WTC11 (cell line): Measurements from ENCODE around the gene BBS1. TPM values are rescaled to one million over a fixed set of nuclear protein-coding genes. Genes with fewer than 3 reads are reported as not detected.

ENCODE experiments used
- ATAC-seq: fragments of 200-7000 bp; cut with Tn5 transposase; 2 replicates; pipeline ENCODE4 v1.10.0; 2021; ENCODE audit warnings: mild to moderate bottlenecking, moderate library complexity
- CTCF ChIA-PET: fragments of 300-600 bp; sonication (Branson Sonifier 250); formaldehyde crosslinking; loops from one replicate; lab custom pipeline; 2021; ENCODE audit warnings: antibody characterized with exemption; lab: Charles Lee
- POLR2A ChIA-PET: fragments of 350-600 bp; sonication (Branson Sonifier 250); formaldehyde crosslinking; loops from one replicate; lab custom pipeline; 2021; ENCODE audit warnings: antibody characterized with exemption; lab: Charles Lee
- DNase-seq: peaks from one replicate; pipeline ENCODE4 v3.0.0; 2021; ENCODE audit warnings: low spot score
- H3K27ac Mint-ChIP-seq: 2 replicates; pipeline ENCODE4 v1.8.0; 2021; ENCODE audit warnings: mixed read lengths
- H3K27me3 Mint-ChIP-seq: 2 replicates; pipeline ENCODE4 v1.8.0; 2021; ENCODE audit warnings: low read depth, mild to moderate bottlenecking, moderate library complexity, mixed read lengths
- H3K36me3 Mint-ChIP-seq: 2 replicates; pipeline ENCODE4 v1.8.0; 2021; ENCODE audit warnings: mixed read lengths
- H3K4me1 Mint-ChIP-seq: 2 replicates; pipeline ENCODE4 v1.8.0; 2022; ENCODE audit warnings: mixed read lengths
- H3K4me3 Mint-ChIP-seq: 2 replicates; pipeline ENCODE4 v1.8.0; 2021; ENCODE audit warnings: mild to moderate bottlenecking, moderate library complexity, mixed read lengths
- H3K9me3 Mint-ChIP-seq: 2 replicates; pipeline ENCODE4 v1.8.0; 2021; ENCODE audit warnings: mixed read lengths
- ATF1 ChIP-seq: sonication (generic); formaldehyde crosslinking; IDR thresholded peaks from 2 replicates; pipeline ENCODE4 v1.8.1; 2023; ENCODE audit warnings: mild to moderate bottlenecking, moderate library complexity, missing genetic modification reagents
- ATF2 ChIP-seq: sonication (generic); formaldehyde crosslinking; IDR thresholded peaks from 2 replicates; pipeline ENCODE4 v1.8.1; 2022; ENCODE audit warnings: low read depth, missing genetic modification reagents, borderline replicate concordance
- CBFB ChIP-seq: sonication (generic); formaldehyde crosslinking; IDR thresholded peaks from 2 replicates; pipeline ENCODE4 v1.8.1; 2022; ENCODE audit warnings: mild to moderate bottlenecking, low read depth, missing genetic modification reagents
- CDX4 ChIP-seq: fragments of 250-450 bp; sonication (Bioruptor Pico); IDR thresholded peaks from 2 replicates; pipeline ENCODE4 v1.9.0; 2021; ENCODE audit warnings: moderate library complexity, mild to moderate bottlenecking, inconsistent platforms, borderline replicate concordance
- E2F4 ChIP-seq: sonication (generic); formaldehyde crosslinking; IDR thresholded peaks from 2 replicates; pipeline ENCODE4 v1.8.1; 2022; ENCODE audit warnings: low read depth, mild to moderate bottlenecking, moderate library complexity, missing genetic modification reagents, borderline replicate concordance
- FOXP4 ChIP-seq: sonication (generic); formaldehyde crosslinking; IDR thresholded peaks from 2 replicates; pipeline ENCODE4 v1.8.0; 2022; ENCODE audit warnings: mild to moderate bottlenecking, missing genetic modification reagents
- MAX ChIP-seq: sonication (generic); formaldehyde crosslinking; IDR thresholded peaks from 2 replicates; pipeline ENCODE4 v1.8.0; 2022; ENCODE audit warnings: mild to moderate bottlenecking, missing genetic modification reagents
- USF1 ChIP-seq: sonication (generic); formaldehyde crosslinking; IDR thresholded peaks from 2 replicates; pipeline ENCODE4 v1.8.0; 2022; ENCODE audit warnings: mild to moderate bottlenecking, missing genetic modification reagents
- USF2 ChIP-seq: sonication (generic); formaldehyde crosslinking; IDR thresholded peaks from 2 replicates; pipeline ENCODE4 v1.8.1; 2023; ENCODE audit warnings: mild to moderate bottlenecking, missing genetic modification reagents, moderate library complexity
- ZNF121 ChIP-seq: sonication (generic); formaldehyde crosslinking; IDR thresholded peaks from 2 replicates; pipeline ENCODE4 v1.8.0; 2023; ENCODE audit warnings: missing genetic modification reagents
- ZSCAN18 ChIP-seq: fragments of 250-450 bp; sonication (Bioruptor Pico); IDR thresholded peaks from 2 replicates; pipeline ENCODE4 v2.1.2; 2022; ENCODE audit warnings: mild to moderate bottlenecking, moderate library complexity
- total RNA-seq: library from RNA; stranded (reverse); gene quantifications from 3 replicates; pipeline ENCODE4 v1.2.3, GENCODE V29; 2021

The BBS1 gene
- total RNA-seq, 1 experiment from 2014 or later: 26.8 TPM

- H3K4me1 Mint-ChIP-seq: peaks cover 41% of the 10 kb centered on the region
- DNase-seq: no peak
- H3K4me3 Mint-ChIP-seq: no peak overlapping the region
- ChIA-PET CTCF (interaction anchor here (0.7 to 2.9 kb wide), 8 partner anchors 9 to 209 kb away, joined by 3 to 13 read pairs (median 7); partner anchors contain the start of genes DPP3 and MRPL11), POLR2A (interaction anchor here (0.7 to 2.8 kb wide), 2 partner anchors 11 to 12 kb away, joined by 7 to 8 read pairs; partner anchors contain the start of gene DPP3)
- peaks cover 2% of the 10 kb centered on the region; the same call in 1 of the 2 replicates for H3K36me3 Mint-ChIP-seq
- ATAC-seq: no peak
- TF ChIP-seq FOXP4: no peak
- TF ChIP-seq CDX4: no peak
- no peak for TF ChIP-seq ZSCAN18 (CRISPR knock-in tag)
- TF ChIP-seq, all 79 proteins: peak for 0
- Mint-ChIP-seq H3K27ac (no peak overlapping the region), H3K9me3 (no peaks in the 10 kb centered on the region), H3K27me3 (no peaks in the 10 kb centered on the region; the same call in 1 of the 2 replicates)
These were observed 41.0 kb upstream of the BBS1 start for GRCh38 chr11:66469441-66469840.

GRCh38 chr11:66470015-66470414, 40.4 kb upstream of the BBS1 start:
- H3K9me3 Mint-ChIP-seq: no peaks in the 10 kb centered on the region
- H3K4me1 Mint-ChIP-seq: peaks cover 38% of the 10 kb centered on the region
- ChIA-PET POLR2A (interaction anchor here (0.7 to 2.8 kb wide), 2 partner anchors 10 to 12 kb away, joined by 7 to 8 read pairs; partner anchors contain the start of gene DPP3), CTCF (interaction anchor here (1.4 to 2.9 kb wide), 6 partner anchors 9 to 81 kb away, joined by 3 to 13 read pairs (median 10); partner anchors contain the start of genes DPP3 and MRPL11)
- peak overlapping the region; percentile 81; the same call in 1 of the 2 replicates for H3K27ac Mint-ChIP-seq
- ATAC-seq (no peak), DNase-seq (no peak)
- H3K4me3 Mint-ChIP-seq: peak overlapping the region; percentile 33; the same call in 1 of the 2 replicates
- peaks cover 2% of the 10 kb centered on the region; the same call in 1 of the 2 replicates for H3K36me3 Mint-ChIP-seq
- no peak for TF ChIP-seq E2F4 (CRISPR knock-in tag)
- H3K27me3 Mint-ChIP-seq: no peaks in the 10 kb centered on the region; the same call in 1 of the 2 replicates

GRCh38 chr11:66471142-66471541, 39.3 kb upstream of the BBS1 start:
- H3K4me1 Mint-ChIP-seq: peaks cover 27% of the 10 kb centered on the region
- peaks cover 2% of the 10 kb centered on the region; the same call in 1 of the 2 replicates for H3K36me3 Mint-ChIP-seq
- H3K4me3 Mint-ChIP-seq: no peak overlapping the region
- TF ChIP-seq USF2 (CRISPR knock-in tag): no peak
- no peak for TF ChIP-seq USF1
- TF ChIP-seq ATF1 (CRISPR knock-in tag): no peak
- no peak for TF ChIP-seq ZNF121 (CRISPR knock-in tag)
- no peak for TF ChIP-seq ATF2 (CRISPR knock-in tag)
- no peak for TF ChIP-seq CBFB
- no peak for TF ChIP-seq MAX (CRISPR knock-in tag)
- DNase-seq (no peak), ATAC-seq (no peak)
- no peak overlapping the region for H3K27ac Mint-ChIP-seq
- H3K27me3 Mint-ChIP-seq: no peaks in the 10 kb centered on the region; the same call in 1 of the 2 replicates
- ChIA-PET POLR2A (interaction anchor here (2.8 kb wide), 1 partner anchor 9 kb away, joined by 8 read pairs; the partner anchor contains the start of gene DPP3), CTCF (interaction anchor here (1.4 to 2.9 kb wide), 3 partner anchors 9 to 32 kb away, joined by 3 to 13 read pairs (median 6); partner anchors contain the start of genes DPP3 and MRPL11)
- no peaks in the 10 kb centered on the region for H3K9me3 Mint-ChIP-seq
